Measurements from ENCODE around the gene PIP5K1B. TPM values are rescaled to one million over a fixed set of nuclear protein-coding genes. Genes with fewer than 3 reads are reported as not detected.

Gene PIP5K1B
- total RNA-seq, 6 donors from 2014 or later = 22.4 to 76.8 (median 47.2) TPM

DNA sequence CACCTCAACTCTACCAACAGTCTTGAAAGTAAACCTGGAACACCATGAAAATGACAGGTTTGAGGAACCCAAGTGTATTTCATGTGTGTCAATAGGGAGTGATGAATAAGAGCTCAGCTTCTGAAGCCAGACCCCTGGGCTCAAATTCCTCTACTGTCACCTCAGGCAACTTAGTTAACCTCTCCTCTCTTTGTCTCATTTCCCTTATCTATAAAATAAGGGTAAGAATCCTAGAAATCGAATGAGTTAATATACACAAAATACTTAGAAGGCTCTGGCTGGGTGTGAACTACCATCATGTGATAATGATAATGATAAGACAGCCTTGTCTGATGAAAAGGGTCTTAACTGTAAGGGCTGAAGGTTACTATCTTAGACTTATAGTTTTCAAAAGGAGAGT, 66.3 kb downstream of the PIP5K1B start:
- H3K27me3 ChIP-seq = no peaks in the 10 kb centered on the region
- TF ChIP-seq, protein P1, sequence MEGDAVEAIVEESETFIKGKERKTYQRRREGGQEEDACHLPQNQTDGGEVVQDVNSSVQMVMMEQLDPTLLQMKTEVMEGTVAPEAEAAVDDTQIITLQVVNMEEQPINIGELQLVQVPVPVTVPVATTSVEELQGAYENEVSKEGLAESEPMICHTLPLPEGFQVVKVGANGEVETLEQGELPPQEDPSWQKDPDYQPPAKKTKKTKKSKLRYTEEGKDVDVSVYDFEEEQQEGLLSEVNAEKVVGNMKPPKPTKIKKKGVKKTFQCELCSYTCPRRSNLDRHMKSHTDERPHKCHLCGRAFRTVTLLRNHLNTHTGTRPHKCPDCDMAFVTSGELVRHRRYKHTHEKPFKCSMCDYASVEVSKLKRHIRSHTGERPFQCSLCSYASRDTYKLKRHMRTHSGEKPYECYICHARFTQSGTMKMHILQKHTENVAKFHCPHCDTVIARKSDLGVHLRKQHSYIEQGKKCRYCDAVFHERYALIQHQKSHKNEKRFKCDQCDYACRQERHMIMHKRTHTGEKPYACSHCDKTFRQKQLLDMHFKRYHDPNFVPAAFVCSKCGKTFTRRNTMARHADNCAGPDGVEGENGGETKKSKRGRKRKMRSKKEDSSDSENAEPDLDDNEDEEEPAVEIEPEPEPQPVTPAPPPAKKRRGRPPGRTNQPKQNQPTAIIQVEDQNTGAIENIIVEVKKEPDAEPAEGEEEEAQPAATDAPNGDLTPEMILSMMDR (IDR thresholded peaks at IDR 0.05) = no peak
- TF ChIP-seq POLR2A (IDR thresholded peaks at IDR 0.05) (no peak), EP300 (IDR thresholded peaks at IDR 0.05) (no peak), POLR2AphosphoS5 (IDR thresholded peaks at IDR 0.05) (no peak)
- ATAC-seq (ENCODE audit: low FRiP score in 2 of 2) (no peak), DNase-seq (no peak)
- no peaks in the 10 kb centered on the region for H3K9me3 ChIP-seq
- H3K27ac ChIP-seq = no peak overlapping the region
- H3K36me3 ChIP-seq = no peaks in the 10 kb centered on the region
- no peak overlapping the region for H3K4me3 ChIP-seq
- H3K4me1 ChIP-seq = no peaks in the 10 kb centered on the region
- WGBS, 2 donors = 50 to 53% methylated on average over 1 of the region's 1 CpG

- 83 to 88% methylated on average over 5 of the region's 5 CpGs for WGBS, 2 donors
- Histone ChIP-seq H3K27ac (no peak overlapping the region), H3K36me3 (no peaks in the 10 kb centered on the region), H3K4me1 (peaks cover 5 to 10% (median 7%) of the 10 kb centered on the region in 4 donors), H3K9me3 (no peaks in the 10 kb centered on the region), H3K4me3 (no peak overlapping the region), H3K27me3 (no peaks in the 10 kb centered on the region)
- no peak for ATAC-seq (ENCODE audit: low FRiP score in 2 of 2)
- TF ChIP-seq POLR2AphosphoS5 (IDR thresholded peaks at IDR 0.05) (no peak), EP300 (IDR thresholded peaks at IDR 0.05) (no peak), POLR2A (IDR thresholded peaks at IDR 0.05) (no peak)
- TF ChIP-seq, protein P1 (IDR thresholded peaks at IDR 0.05) = no peak
- DNase-seq = no peak
Measured at GRCh38 chr9:68775003-68775730, 70.1 kb downstream of the PIP5K1B start.

DNA sequence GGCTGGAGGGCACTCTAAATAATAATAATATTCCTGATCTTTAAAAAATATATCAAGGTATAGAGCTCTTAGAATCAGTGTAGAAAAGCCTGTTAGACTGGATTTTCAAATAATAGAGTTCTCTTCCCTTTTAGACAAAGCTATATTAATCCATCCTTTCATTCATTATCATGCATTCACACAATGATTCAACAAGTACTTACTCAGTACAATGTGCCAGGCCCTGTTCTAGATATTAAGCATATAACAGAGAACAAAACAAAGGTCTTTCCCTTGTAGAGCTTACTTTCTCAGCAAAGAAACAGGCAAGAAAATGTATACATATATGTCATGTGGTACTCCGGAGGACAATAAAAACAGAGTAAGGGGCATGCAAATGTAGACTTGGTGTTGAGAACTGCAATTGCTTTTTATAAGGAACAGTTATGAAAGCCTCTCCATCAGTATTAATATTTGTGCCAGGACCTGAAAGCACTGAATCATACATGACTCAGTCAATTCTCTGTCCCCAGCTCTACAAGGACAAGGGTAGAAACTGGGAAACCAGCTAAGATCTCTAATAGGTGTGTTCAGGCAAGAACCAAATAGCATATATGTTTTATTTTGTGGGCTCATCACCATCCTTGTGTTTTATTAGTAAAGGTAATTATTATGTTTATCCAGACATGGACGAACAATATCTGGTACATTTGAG, 72.2 kb downstream of the PIP5K1B start:
- Histone ChIP-seq H3K9me3 (no peaks in the 10 kb centered on the region), H3K27ac (no peak overlapping the region), H3K4me3 (no peak overlapping the region), H3K36me3 (no peaks in the 10 kb centered on the region), H3K27me3 (no peaks in the 10 kb centered on the region), H3K4me1 (peaks cover 21 to 29% (median 26%) of the 10 kb centered on the region in 4 donors)
- DNase-seq (no peak), ATAC-seq (ENCODE audit: low FRiP score in 2 of 2) (no peak)
- WGBS, 2 donors = 91 to 96% methylated on average over 2 of the region's 2 CpGs
- no peak for TF ChIP-seq POLR2A (IDR thresholded peaks at IDR 0.05)

GRCh38 chr9:68778635-68779034, 73.6 kb downstream of the PIP5K1B start:
- no peaks in the 10 kb centered on the region for H3K36me3 ChIP-seq
- H3K4me1 ChIP-seq = peaks cover 36 to 43% (median 40%) of the 10 kb centered on the region in 4 donors
- no peaks in the 10 kb centered on the region for H3K27me3 ChIP-seq
- WGBS, 2 donors = 91 to 95% methylated on average over 5 of the region's 5 CpGs
- H3K9me3 ChIP-seq = no peaks in the 10 kb centered on the region
- TF ChIP-seq, protein P1 (IDR thresholded peaks at IDR 0.05) = no peak
- no peak for TF ChIP-seq POLR2A (IDR thresholded peaks at IDR 0.05)
- no peak for TF ChIP-seq EP300 (IDR thresholded peaks at IDR 0.05)
- no peak for TF ChIP-seq POLR2AphosphoS5 (IDR thresholded peaks at IDR 0.05)
- no peak for ATAC-seq (ENCODE audit: low FRiP score in 2 of 2)
- peak overlapping the region in 3 of 4 donors; percentile 89 to 97 (median 94) for H3K27ac ChIP-seq
- no peak for DNase-seq
- H3K4me3 ChIP-seq = no peak overlapping the region

GRCh38 chr9:68779558-68780379, 74.7 kb downstream of the PIP5K1B start:
- DNase-seq (peak; percentile 90 to 99), ATAC-seq (ENCODE audit: low FRiP score in 2 of 2) (peak; percentile 98 to 99)
- WGBS, 2 donors = 1% methylated on average over 29 to 42 of the region's 65 CpGs
- Histone ChIP-seq H3K36me3 (no peaks in the 10 kb centered on the region), H3K27me3 (no peaks in the 10 kb centered on the region), H3K4me3 (peak overlapping the region; percentile 60 to 76 (median 66)), H3K4me1 (peaks cover 45 to 53% (median 49%) of the 10 kb centered on the region in 4 donors), H3K9me3 (no peaks in the 10 kb centered on the region), H3K27ac (peak overlapping the region; percentile 89 to 97 (median 94))
- peak; percentile 92 to 95 for TF ChIP-seq POLR2AphosphoS5 (IDR thresholded peaks at IDR 0.05)
- TF ChIP-seq, protein P1 (IDR thresholded peaks at IDR 0.05) = peak in 5 of 6 experiments; percentile 26 to 65 (median 42)
- no peak for TF ChIP-seq EP300 (IDR thresholded peaks at IDR 0.05)
- TF ChIP-seq POLR2A (IDR thresholded peaks at IDR 0.05) = peak; percentile 12 to 92 (median 82)
